A673 (cell line): Measurements from ENCODE around the gene VPS13D. TPM values are rescaled to one million over a fixed set of nuclear protein-coding genes. Genes with fewer than 3 reads are reported as not detected.
"Not testable (repeated sequence)": the region's sequence is repeated elsewhere in the genome, so short reads cannot be mapped to it uniquely, and the experiment has no call there.

ENCODE experiments used
- BruUV-seq: library from RNA; stranded (reverse); fragments of 400-500 nt; replicated peaks from 2 replicates; lab custom pipeline; 2021; lab: Mats Ljungman, UMichigan
- CTCF ChIA-PET: fragments of 300-600 bp; sonication (Branson Sonifier 250); formaldehyde crosslinking; loops from one replicate; lab custom pipeline; 2022; ENCODE audit warnings: antibody characterized with exemption; lab: Charles Lee
- POLR2A ChIA-PET: fragments of 300-600 bp; sonication (Branson Sonifier 250); formaldehyde crosslinking; loops from one replicate; lab custom pipeline; 2022; ENCODE audit warnings: antibody characterized with exemption; ENCODE audit not compliant: low non-redundant PET; lab: Charles Lee
- DNase-seq: peaks from one replicate; pipeline ENCODE4 v3.0.0-alpha.2; 2015; ENCODE audit warnings: low spot score
- H3K27ac ChIP-seq: fragments of 200-600 bp; sonication (generic); 2 replicates; pipeline ENCODE4 v1.5.1; 2016; ENCODE audit warnings: mixed run types, low read depth, mild to moderate bottlenecking, mixed read lengths, antibody characterized with exemption, low read length; ENCODE audit not compliant: poor library complexity, severe bottlenecking
- H3K27me3 ChIP-seq: fragments of 200-600 bp; sonication (generic); replicated peaks from 2 replicates; pipeline ENCODE4 v1.6.1; 2017; ENCODE audit warnings: mixed run types, low read depth, mild to moderate bottlenecking, mixed read lengths, antibody characterized with exemption, low read length; ENCODE audit not compliant: insufficient read depth, poor library complexity
- H3K36me3 ChIP-seq: fragments of 200-600 bp; sonication (generic); 2 replicates; pipeline ENCODE4 v1.6.1; 2016; ENCODE audit warnings: mixed run types, mild to moderate bottlenecking, mixed read lengths, antibody characterized with exemption, low read length; ENCODE audit not compliant: insufficient read depth, poor library complexity, severe bottlenecking
- H3K4me1 ChIP-seq: fragments of 200-600 bp; sonication (generic); 2 replicates; pipeline ENCODE4 v1.6.1; 2017; ENCODE audit warnings: mixed run types, mild to moderate bottlenecking, mixed read lengths, antibody characterized with exemption, low read length; ENCODE audit not compliant: insufficient read depth, poor library complexity, severe bottlenecking
- H3K4me3 ChIP-seq: fragments of 200-600 bp; sonication (generic); 2 replicates; pipeline ENCODE4 v1.5.1; 2016; ENCODE audit warnings: low read depth, mixed run types, mild to moderate bottlenecking, mixed read lengths, low read length; ENCODE audit not compliant: poor library complexity, severe bottlenecking
- H3K9me3 ChIP-seq: fragments of 200-600 bp; sonication (generic); 2 replicates; pipeline ENCODE4 v1.6.1; 2016; ENCODE audit warnings: mixed run types, low read depth, mild to moderate bottlenecking, mixed read lengths, antibody characterized with exemption, low read length; ENCODE audit not compliant: poor library complexity, severe bottlenecking
- CTCF ChIP-seq: fragments of 300-800, 200-600 bp; sonication (generic); conservative IDR thresholded peaks from 2 replicates; pipeline ENCODE4 v1.5.1; 2017; ENCODE audit warnings: low read depth, mild to moderate bottlenecking, antibody characterized with exemption, low read length, moderate library complexity, mixed read lengths
- EZH2 ChIP-seq: fragments of 200-600 bp; sonication (generic); IDR thresholded peaks from 2 replicates; pipeline ENCODE4 v1.6.1; 2017; ENCODE audit warnings: borderline replicate concordance, low read depth, mild to moderate bottlenecking, mixed read lengths, antibody characterized with exemption, low read length; ENCODE audit not compliant: poor library complexity, severe bottlenecking
- intact Hi-C: fragments of 100-400 bp; cut with micrococcal nuclease; formaldehyde crosslinking; loops from one replicate; pipeline ENCODE4 v1.10.0; 2022; ENCODE audit not compliant: unreplicated experiment
- total RNA-seq: library from RNA; stranded (reverse); gene quantifications from 2 replicates; pipeline ENCODE4 v1.2.3, GENCODE V29; 2021

VPS13D gene
- total RNA-seq, 1 experiment from 2014 or later = 32.5 TPM

DNA sequence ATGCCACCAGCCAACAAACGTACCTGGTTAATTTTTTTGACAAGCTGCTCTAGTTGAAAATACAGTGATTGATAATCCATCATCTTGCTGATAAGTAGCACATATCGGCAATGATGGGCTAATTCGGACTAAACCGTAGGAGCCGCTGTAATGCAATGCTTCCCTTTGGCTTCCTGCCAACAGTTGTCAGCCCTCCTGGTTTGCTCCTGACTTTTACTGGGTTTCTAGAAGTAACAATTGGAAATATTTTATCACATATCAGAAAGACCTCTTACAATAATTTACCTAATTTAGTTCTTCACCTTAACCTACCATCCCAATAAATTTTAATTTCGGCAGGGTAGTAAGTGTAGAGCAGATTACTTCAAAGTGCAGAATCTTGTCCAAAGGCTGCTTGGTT is 239.7 kb downstream of the VPS13D start:
- POLR2A ChIA-PET = no interaction called here
- Histone ChIP-seq H3K36me3 (no peaks in the 10 kb centered on the region), H3K27ac (no peak overlapping the region), H3K4me1 (no peaks in the 10 kb centered on the region), H3K27me3 (no peaks in the 10 kb centered on the region), H3K9me3 (no peaks in the 10 kb centered on the region), H3K4me3 (no peak overlapping the region)
- intact Hi-C loops = no loop called here
- DNase-seq = no peak
- TF ChIP-seq CTCF (no peak), EZH2 (no peak)
- no TSS peak for BruUV-seq
- CTCF ChIA-PET = no interaction called here

DNA sequence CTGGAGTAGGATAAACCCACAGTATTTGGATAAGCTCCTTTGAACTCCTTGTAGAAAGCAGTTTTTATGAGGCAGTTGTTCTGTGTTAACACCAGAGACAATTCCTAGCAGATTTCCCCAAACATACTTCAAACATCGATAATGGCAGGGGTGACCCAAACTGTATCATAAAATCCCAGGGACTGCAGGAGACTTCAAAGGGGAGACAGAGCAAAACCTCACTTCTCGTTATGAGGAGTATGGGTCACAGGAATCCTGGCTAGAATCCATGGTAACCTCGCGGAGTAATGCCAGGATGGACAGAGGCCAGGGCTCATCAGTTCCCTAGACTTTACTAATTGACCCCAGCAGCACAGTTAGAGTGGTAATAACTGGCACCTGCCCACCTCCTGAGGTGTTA is 240.2 kb downstream of the VPS13D start:
- CTCF ChIA-PET = no interaction called here
- Histone ChIP-seq H3K4me1 (no peaks in the 10 kb centered on the region), H3K4me3 (no peak overlapping the region), H3K9me3 (no peaks in the 10 kb centered on the region), H3K36me3 (no peaks in the 10 kb centered on the region), H3K27me3 (no peaks in the 10 kb centered on the region), H3K27ac (no peak overlapping the region)
- no TSS peak for BruUV-seq
- DNase-seq = no peak
- intact Hi-C loops = no loop called here
- no peak for TF ChIP-seq EZH2
- no peak for TF ChIP-seq CTCF
- POLR2A ChIA-PET = no interaction called here

DNA sequence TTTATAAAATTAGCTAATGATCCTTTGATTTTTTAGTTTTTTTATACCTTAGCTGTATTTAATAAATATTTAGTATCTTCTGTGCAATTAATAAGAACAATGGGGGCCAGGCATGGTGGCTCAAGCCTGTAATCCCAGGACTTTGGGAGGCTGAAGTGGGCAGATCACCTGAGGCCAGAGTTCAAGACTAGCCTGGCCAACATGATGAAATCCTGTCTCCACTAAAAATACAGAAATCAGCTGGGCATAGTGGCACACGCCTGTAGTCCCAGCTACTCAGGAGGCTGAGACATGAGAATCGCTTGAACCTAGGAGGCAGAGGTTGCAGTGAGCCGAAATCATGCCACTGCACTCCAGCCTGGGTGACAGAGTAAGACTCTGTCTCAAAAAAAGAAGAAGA is 241.1 kb downstream of the VPS13D start:
- DNase-seq, H3K4me3 ChIP-seq, H3K27ac ChIP-seq, H3K9me3 ChIP-seq, BruUV-seq, CTCF ChIA-PET, H3K4me1 ChIP-seq, H3K36me3 ChIP-seq, POLR2A ChIA-PET, H3K27me3 ChIP-seq, intact Hi-C loops: not testable (repeated sequence)

- no peaks in the 10 kb centered on the region for H3K9me3 ChIP-seq
- H3K27ac ChIP-seq = no peak overlapping the region
- DNase-seq = no peak
- TF ChIP-seq EZH2 (no peak), CTCF (no peak)
- ChIA-PET CTCF (no interaction called here), POLR2A (no interaction called here)
- intact Hi-C loops = no loop called here
- no peak overlapping the region for H3K4me3 ChIP-seq
- H3K27me3 ChIP-seq = no peaks in the 10 kb centered on the region
- H3K36me3 ChIP-seq = no peaks in the 10 kb centered on the region
- BruUV-seq = no TSS peak
- peaks cover under 1% of the 10 kb centered on the region for H3K4me1 ChIP-seq
These were observed 242.4 kb downstream of the VPS13D start for GRCh38 chr1:12472156-12472797.
